Erythroblast (primary cell): ENCODE measurements around the gene TENM4.

Experiments used
- GATA1 ChIP-seq: IDR thresholded peaks from 2 replicates; pipeline ENCODE4 v1.6.1; 2011; ENCODE audit warnings: low read depth, mild to moderate bottlenecking, control low read depth, low read length, moderate library complexity
- POLR2A ChIP-seq: IDR thresholded peaks from 2 replicates; pipeline ENCODE4 v1.6.1; 2011; ENCODE audit warnings: mild to moderate bottlenecking, low read length

GRCh38 chr11:78683774-78684173 is 757.1 kb downstream of the TENM4 start:
- TF ChIP-seq POLR2A (no peak), GATA1 (no peak)
